GM12891 (cell line): Measurements from ENCODE around the gene RBFOX1.

Experiments
- POLR2A ChIP-seq: IDR thresholded peaks from 2 replicates; pipeline ENCODE4 v1.6.1; 2011; ENCODE audit warnings: low read depth, low read length, control low read depth
- POLR2AphosphoS5 ChIP-seq: IDR thresholded peaks from 2 replicates; pipeline ENCODE4 v1.6.1; 2011; ENCODE audit warnings: low read depth, low read length, control low read depth
- POU2F2 ChIP-seq: IDR thresholded peaks from 2 replicates; pipeline ENCODE4 v1.6.1; 2011; ENCODE audit warnings: low read depth, mild to moderate bottlenecking, control low read depth, low read length, moderate library complexity
- SPI1 ChIP-seq: IDR thresholded peaks from 2 replicates; pipeline ENCODE4 v1.6.1; 2011; ENCODE audit warnings: low read depth, low read length, control low read depth
- TAF1 ChIP-seq: IDR thresholded peaks from 2 replicates; pipeline ENCODE4 v1.6.1; 2011; ENCODE audit warnings: low read depth, low read length, control low read depth

- TF ChIP-seq POLR2A, result no peak
- no peak for TF ChIP-seq TAF1
- no peak for TF ChIP-seq POLR2AphosphoS5
- no peak for TF ChIP-seq POU2F2
- no peak for TF ChIP-seq SPI1
These were observed 6.8 kb upstream of the RBFOX1 start for GRCh38 chr16:7325834-7326233.
